Measurements from ENCODE around the gene TENT5C. TPM values are rescaled to one million over a fixed set of nuclear protein-coding genes. Genes with fewer than 3 reads are reported as not detected.

Gene TENT5C
- total and polyA plus RNA-seq, 9 of the 15 experiments (the other 6 are each of a cell fraction or from before 2014, with no cell fraction given): 1.8 to 7.7 (median 4.0) TPM

- FAIRE-seq: no peak
- H3K27ac ChIP-seq (ENCODE audit: extremely low read depth, low read depth, low read length): no peak overlapping the region
- peaks cover 38 to 39% of the 10 kb centered on the region in 2 experiments for H3K4me1 ChIP-seq (replicated peaks in 1 of 2; ENCODE audit: control insufficient read depth in 2 of 2, insufficient read depth in 2 of 2, low read length in 2 of 2)
- no peak for DNase-seq (ENCODE audit: extremely low read depth in 1 of 4, low spot score in 3 of 4)
- H3K9ac ChIP-seq (ENCODE audit: insufficient read depth in 1 of 2, low read depth in 2 of 2, low read length in 2 of 2): no peak overlapping the region
- ChIA-PET POLR2A (interaction anchor here (0.8 to 1.8 kb wide), 3 partner anchors 9 to 23 kb away, joined by 3 to 9 read pairs (median 4); no protein-coding TSS in a partner anchor), CTCF (ENCODE audit: low intra/inter-chr PET ratio) (no interaction called here)
- H2AFZ ChIP-seq (ENCODE audit: low read depth, low read length): no peak overlapping the region
- intact Hi-C loops (cut with micrococcal nuclease): no loop called here
- ATAC-seq: no peak
- no peak overlapping the region for H3K4me2 ChIP-seq (ENCODE audit: insufficient read depth, low read length)
- H3K4me3 ChIP-seq: no peak overlapping the region
- H3K9me1 ChIP-seq (ENCODE audit: control insufficient read depth, insufficient read depth, low read length): no peaks in the 10 kb centered on the region
- no peaks in the 10 kb centered on the region for H3K9me3 ChIP-seq (replicated peaks; ENCODE audit: control insufficient read depth, insufficient read depth, low read depth, low read length)
- BruUV-seq (replicated peaks): no TSS peak
- no peaks in the 10 kb centered on the region for H3K36me3 ChIP-seq (ENCODE audit: control insufficient read depth, insufficient read depth, low read length)
- WGBS (ENCODE audit: insufficient coverage, low coverage, missing lambda C conversion rate): 73% methylated on average over 4 of the region's 4 CpGs
- H4K20me1 ChIP-seq (replicated peaks; ENCODE audit: control insufficient read depth, insufficient read depth, low read length): no peaks in the 10 kb centered on the region
- TF ChIP-seq C11orf30 (IDR thresholded peaks at IDR 0.05; ENCODE audit: low read depth) (peak; percentile 72), MAFG (tag; conservative IDR thresholded peaks at IDR 0.05) (peak; percentile 50), MAFK (IDR thresholded peaks at IDR 0.05; ENCODE audit: low read length) (peak; percentile 32; the same call in 1 of the 2 replicates), ZNF316 (IDR thresholded peaks at IDR 0.05) (peak; percentile 86), MAFF (IDR thresholded peaks at IDR 0.05; ENCODE audit: low read length) (0 out of 2 replicates have a peak, but pooled peaks have one; percentile 29), KHSRP (IDR thresholded peaks at IDR 0.05) (no peak), FOXK1 (CRISPR knock-in tag; IDR thresholded peaks at IDR 0.05; ENCODE audit: borderline replicate concordance) (no peak)
- no peaks in the 10 kb centered on the region for H3K79me2 ChIP-seq (ENCODE audit: control insufficient read depth, insufficient read depth, low read length)
- in situ Hi-C loops (cut with MboI): no loop called here
- no peaks in the 10 kb centered on the region for H3K27me3 ChIP-seq (ENCODE audit: control insufficient read depth in 2 of 2, insufficient read depth in 2 of 2, low read length in 2 of 2)
Measured at GRCh38 chr1:117651616-117652015, 45.8 kb downstream of the TENT5C start.

- DNase-seq (ENCODE audit: extremely low read depth in 1 of 4, low spot score in 3 of 4) (no peak), ATAC-seq (no peak), FAIRE-seq (no peak)
- ChIA-PET POLR2A (interaction anchor here (1.8 kb wide), 1 partner anchor 11 kb away, joined by 4 read pairs; no protein-coding TSS in a partner anchor), CTCF (ENCODE audit: low intra/inter-chr PET ratio) (no interaction called here)
- no peak overlapping the region for H3K4me3 ChIP-seq
- peaks cover 31 to 45% of the 10 kb centered on the region in 2 experiments for H3K4me1 ChIP-seq (replicated peaks in 1 of 2; ENCODE audit: control insufficient read depth in 2 of 2, insufficient read depth in 2 of 2, low read length in 2 of 2)
- BruUV-seq (replicated peaks): no TSS peak
- H3K79me2 ChIP-seq (ENCODE audit: control insufficient read depth, insufficient read depth, low read length): no peaks in the 10 kb centered on the region
- H2AFZ ChIP-seq (ENCODE audit: low read depth, low read length): no peak overlapping the region
- H4K20me1 ChIP-seq (replicated peaks; ENCODE audit: control insufficient read depth, insufficient read depth, low read length): no peaks in the 10 kb centered on the region
- in situ Hi-C loops (cut with MboI): no loop called here
- no peaks in the 10 kb centered on the region for H3K9me3 ChIP-seq (replicated peaks; ENCODE audit: control insufficient read depth, insufficient read depth, low read depth, low read length)
- no peaks in the 10 kb centered on the region for H3K9me1 ChIP-seq (ENCODE audit: control insufficient read depth, insufficient read depth, low read length)
- H3K9ac ChIP-seq (ENCODE audit: insufficient read depth in 1 of 2, low read depth in 2 of 2, low read length in 2 of 2): no peak overlapping the region
- 86% methylated on average over 2 of the region's 2 CpGs for WGBS (ENCODE audit: insufficient coverage, low coverage, missing lambda C conversion rate)
- H3K36me3 ChIP-seq (ENCODE audit: control insufficient read depth, insufficient read depth, low read length): no peaks in the 10 kb centered on the region
- H3K27me3 ChIP-seq (ENCODE audit: control insufficient read depth in 2 of 2, insufficient read depth in 2 of 2, low read length in 2 of 2): no peaks in the 10 kb centered on the region
- intact Hi-C loops (cut with micrococcal nuclease): no loop called here
- no peak overlapping the region for H3K4me2 ChIP-seq (ENCODE audit: insufficient read depth, low read length)
- no peak overlapping the region for H3K27ac ChIP-seq (ENCODE audit: extremely low read depth, low read depth, low read length)
- TF ChIP-seq PREB (CRISPR knock-in tag; IDR thresholded peaks at IDR 0.05) (no peak), IRF1 (CRISPR knock-in tag; IDR thresholded peaks at IDR 0.05; ENCODE audit: borderline replicate concordance) (no peak), MEIS2 (IDR thresholded peaks at IDR 0.05; ENCODE audit: partially characterized antibody) (peak; percentile 84), SIRT6 (IDR thresholded peaks at IDR 0.05; ENCODE audit: low read depth, low read length) (no peak), PBX2 (CRISPR knock-in tag; IDR thresholded peaks at IDR 0.05; ENCODE audit: low read depth) (no peak), PBX2 (tag; conservative IDR thresholded peaks at IDR 0.05; ENCODE audit: low read depth) (peak; percentile 74)
Measured at GRCh38 chr1:117652421-117652820, 46.6 kb downstream of the TENT5C start.

All from K562 (cell line).